ENCODE measurements around the gene INPPL1. TPM values are rescaled to one million over a fixed set of nuclear protein-coding genes. Genes with fewer than 3 reads are reported as not detected.

INPPL1 gene
- total and polyA plus RNA-seq, 7 donors, result 30.0 to 195 (median 77.1) TPM

DNA sequence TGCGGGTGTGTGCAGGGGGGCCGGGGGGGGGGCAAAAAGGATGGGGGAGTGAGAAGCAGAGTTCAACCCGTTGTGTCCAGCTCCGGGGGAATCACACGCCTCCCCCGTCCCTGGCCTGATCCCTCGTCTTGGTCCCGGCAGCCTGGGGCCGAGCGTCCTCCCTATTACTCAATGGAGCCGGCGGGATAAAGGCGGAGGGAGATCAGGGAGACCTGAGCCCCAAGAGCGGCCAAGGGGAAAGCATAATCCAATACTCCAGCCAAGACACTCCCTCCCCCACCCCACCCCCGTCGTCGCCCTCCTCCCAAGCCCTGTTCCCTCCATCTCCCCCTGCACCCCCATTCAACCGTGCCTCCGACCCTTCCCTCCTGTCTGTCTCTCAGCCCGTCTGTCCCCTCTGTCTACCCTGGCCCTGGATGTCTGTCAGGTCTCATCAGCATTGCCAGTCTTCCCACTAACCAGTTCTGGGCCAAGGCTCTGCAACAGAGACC lies 16.8 kb downstream of the INPPL1 start:
- Histone ChIP-seq H3K4me1 (peaks cover 0 to 62% (median 56%) of the 10 kb centered on the region in 4 donors), H3K27ac (no peak overlapping the region), H3K27me3 (peaks cover 30 to 62% (median 51%) of the 10 kb centered on the region in 3 donors), H3K36me3 (peaks cover 0 to 16% (median 9%) of the 10 kb centered on the region in 4 donors), H3K4me3 (no peak overlapping the region), H3K9me3 (no peaks in the 10 kb centered on the region)
- intact Hi-C loops (cut with DNase I), result loop anchor here (5.0 kb wide), 1 partner anchor 171 kb away; no protein-coding TSS in a partner anchor
- TF ChIP-seq, protein P1, sequence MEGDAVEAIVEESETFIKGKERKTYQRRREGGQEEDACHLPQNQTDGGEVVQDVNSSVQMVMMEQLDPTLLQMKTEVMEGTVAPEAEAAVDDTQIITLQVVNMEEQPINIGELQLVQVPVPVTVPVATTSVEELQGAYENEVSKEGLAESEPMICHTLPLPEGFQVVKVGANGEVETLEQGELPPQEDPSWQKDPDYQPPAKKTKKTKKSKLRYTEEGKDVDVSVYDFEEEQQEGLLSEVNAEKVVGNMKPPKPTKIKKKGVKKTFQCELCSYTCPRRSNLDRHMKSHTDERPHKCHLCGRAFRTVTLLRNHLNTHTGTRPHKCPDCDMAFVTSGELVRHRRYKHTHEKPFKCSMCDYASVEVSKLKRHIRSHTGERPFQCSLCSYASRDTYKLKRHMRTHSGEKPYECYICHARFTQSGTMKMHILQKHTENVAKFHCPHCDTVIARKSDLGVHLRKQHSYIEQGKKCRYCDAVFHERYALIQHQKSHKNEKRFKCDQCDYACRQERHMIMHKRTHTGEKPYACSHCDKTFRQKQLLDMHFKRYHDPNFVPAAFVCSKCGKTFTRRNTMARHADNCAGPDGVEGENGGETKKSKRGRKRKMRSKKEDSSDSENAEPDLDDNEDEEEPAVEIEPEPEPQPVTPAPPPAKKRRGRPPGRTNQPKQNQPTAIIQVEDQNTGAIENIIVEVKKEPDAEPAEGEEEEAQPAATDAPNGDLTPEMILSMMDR (IDR thresholded peaks at IDR 0.05), result no peak
- no peak for TF ChIP-seq POLR2A (IDR thresholded peaks at IDR 0.05)
- TF ChIP-seq EP300 (IDR thresholded peaks at IDR 0.05), result no peak
- TF ChIP-seq POLR2AphosphoS5 (IDR thresholded peaks at IDR 0.05), result no peak
- DNase-seq, result peak; percentile 64
- 20 to 25% methylated on average over 20 of the region's 20 CpGs for WGBS, 2 donors

DNA sequence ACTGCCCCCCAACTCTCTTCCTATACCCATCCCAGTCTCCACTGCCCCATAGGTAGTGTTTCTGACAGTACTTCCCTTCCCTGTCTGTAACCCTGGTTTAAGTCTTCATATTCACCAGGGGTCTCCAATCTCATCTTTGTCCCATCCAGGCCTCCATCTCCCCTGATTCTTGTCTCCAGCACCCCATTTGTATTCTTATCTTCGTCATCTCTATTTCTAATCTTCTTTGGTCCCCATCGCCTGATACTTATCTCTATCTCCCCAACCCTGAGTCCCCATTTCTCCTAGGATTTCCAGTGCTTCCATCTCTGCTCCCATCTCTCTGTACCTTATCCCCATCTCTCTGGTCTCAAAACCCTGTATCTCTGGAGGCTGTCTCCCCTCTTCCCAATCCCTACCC lies 17.6 kb downstream of the INPPL1 start:
- WGBS, 2 donors, result 94 to 96% methylated on average over 2 of the region's 2 CpGs
- H3K4me1 ChIP-seq, result peaks cover 0 to 55% (median 50%) of the 10 kb centered on the region in 4 donors
- no peaks in the 10 kb centered on the region for H3K9me3 ChIP-seq
- no peak overlapping the region for H3K4me3 ChIP-seq
- no peak overlapping the region for H3K27ac ChIP-seq
- no peak for DNase-seq
- peaks cover 0 to 8% (median 5%) of the 10 kb centered on the region in 4 donors for H3K36me3 ChIP-seq
- peaks cover 30 to 70% (median 51%) of the 10 kb centered on the region in 3 donors for H3K27me3 ChIP-seq
- intact Hi-C loops (cut with DNase I), result loop anchor here (5.0 kb wide), 1 partner anchor 170 kb away; no protein-coding TSS in a partner anchor
- no peak for TF ChIP-seq POLR2A (IDR thresholded peaks at IDR 0.05)
- TF ChIP-seq EP300 (IDR thresholded peaks at IDR 0.05), result no peak
- TF ChIP-seq, protein P1 (IDR thresholded peaks at IDR 0.05), result no peak
- TF ChIP-seq POLR2AphosphoS5 (IDR thresholded peaks at IDR 0.05), result no peak

DNA sequence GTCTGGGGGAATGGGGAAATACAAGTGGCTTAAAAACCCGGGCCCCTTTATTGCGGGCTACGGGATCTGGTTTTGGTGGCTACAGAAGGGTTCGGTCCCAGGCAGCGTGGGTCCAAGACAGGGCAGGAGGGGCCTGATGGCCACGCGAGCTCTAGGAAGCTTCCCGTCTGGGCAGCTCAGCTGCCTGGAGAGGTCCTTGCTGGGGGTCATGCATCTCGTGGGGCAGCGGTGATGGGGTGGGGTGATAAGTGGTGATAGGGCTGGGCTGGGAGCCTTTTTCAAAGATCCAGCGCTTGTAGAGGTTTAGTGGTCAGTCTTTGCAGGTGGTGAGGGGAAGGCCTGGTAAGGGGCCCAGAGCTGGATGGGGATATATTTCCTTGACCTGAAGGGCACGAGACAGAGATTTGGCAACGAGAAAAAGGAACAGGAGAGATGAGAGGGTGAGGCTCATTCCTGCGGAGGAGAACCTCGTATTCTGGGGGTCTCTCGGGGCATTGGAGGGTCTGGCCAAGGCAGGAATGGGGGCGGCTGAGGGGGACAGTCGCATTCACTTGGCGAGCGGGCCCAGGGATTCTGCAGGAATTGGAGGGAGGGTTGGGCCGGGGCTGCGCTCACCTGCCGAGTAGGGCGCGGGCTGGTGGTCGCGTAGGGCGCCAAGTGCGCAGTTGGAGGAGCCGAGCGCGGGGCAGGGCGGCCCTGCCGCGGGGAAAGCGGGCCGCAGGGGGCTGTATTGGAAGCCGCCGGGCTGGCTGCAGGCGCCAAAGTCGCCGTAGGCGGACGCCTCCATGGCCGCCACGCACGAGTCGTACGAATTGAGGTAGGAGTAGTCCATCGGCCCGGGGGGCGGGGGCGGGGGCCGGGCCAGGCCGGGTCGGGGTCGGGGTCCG lies 18.8 kb downstream of the INPPL1 start:
- peak overlapping the region in 1 of 4 donors; percentile 18 for H3K4me3 ChIP-seq
- peaks cover 30 to 80% (median 51%) of the 10 kb centered on the region in 3 donors for H3K27me3 ChIP-seq
- H3K9me3 ChIP-seq, result no peaks in the 10 kb centered on the region
- no peaks in the 10 kb centered on the region for H3K36me3 ChIP-seq
- 21 to 34% methylated on average over 58 of the region's 58 CpGs for WGBS, 2 donors
- no peak for DNase-seq
- H3K4me1 ChIP-seq, result peaks cover 0 to 43% (median 38%) of the 10 kb centered on the region in 4 donors
- TF ChIP-seq POLR2A (IDR thresholded peaks at IDR 0.05) (no peak), POLR2AphosphoS5 (IDR thresholded peaks at IDR 0.05) (no peak), EP300 (IDR thresholded peaks at IDR 0.05) (no peak)
- TF ChIP-seq, protein P1 (IDR thresholded peaks at IDR 0.05), result no peak
- intact Hi-C loops (cut with DNase I), result loop anchor here (5.0 kb wide), 1 partner anchor 169 kb away; no protein-coding TSS in a partner anchor
- H3K27ac ChIP-seq, result no peak overlapping the region

- DNase-seq, result no peak
- WGBS, 2 donors, result 5 to 13% methylated on average over 37 of the region's 37 CpGs
- intact Hi-C loops (cut with DNase I), result loop anchor here (5.0 kb wide), 1 partner anchor 168 kb away; no protein-coding TSS in a partner anchor
- Histone ChIP-seq H3K36me3 (no peaks in the 10 kb centered on the region), H3K4me1 (peaks cover 0 to 37% (median 32%) of the 10 kb centered on the region in 4 donors), H3K4me3 (peak within 1 kb of the TSS in 2 of 4 donors; percentile 10 to 18), H3K27me3 (peaks cover 30 to 80% (median 51%) of the 10 kb centered on the region in 3 donors), H3K27ac (no peak within 1 kb of the TSS), H3K9me3 (no peaks in the 10 kb centered on the region)
- TF ChIP-seq POLR2AphosphoS5 (IDR thresholded peaks at IDR 0.05) (no peak), EP300 (IDR thresholded peaks at IDR 0.05) (no peak), POLR2A (IDR thresholded peaks at IDR 0.05) (no peak)
- TF ChIP-seq, protein P1 (IDR thresholded peaks at IDR 0.05), result no peak
Measured at GRCh38 chr11:72244060-72244360, 19.4 kb downstream of the INPPL1 start, which contains the start of gene PHOX2A. TSS of gene PHOX2A (minus strand) at chr11:72244176. CDS start at chr11:72244004, 172 bp downstream.

Data from sigmoid colon (tissue), 7 donors.